SK-N-SH treated with all-trans-retinoic acid at 6 μM for 48 hours (cell line): ENCODE data around the gene ACE.

Experiments
- ARNTL ChIP-seq: fragments of 450-650 bp; formaldehyde crosslinking; IDR thresholded peaks from 2 replicates; pipeline ENCODE4 v1.5.0; 2020; ENCODE audit warnings: low read depth, mild to moderate bottlenecking, moderate library complexity, borderline replicate concordance
- ISL1 ChIP-seq: fragments of 250-450 bp; sonication (Bioruptor Pico); IDR thresholded peaks from 2 replicates; pipeline ENCODE4 v2.1.2; 2022; ENCODE audit warnings: mild to moderate bottlenecking, moderate library complexity
- POU6F1 ChIP-seq: fragments of 250-450 bp; sonication (Bioruptor Pico); IDR thresholded peaks from 2 replicates; pipeline ENCODE4 v1.8.0; 2021; ENCODE audit warnings: low read depth, mild to moderate bottlenecking, moderate library complexity, borderline replicate concordance
- ZFP30 ChIP-seq: fragments of 450-650 bp; formaldehyde crosslinking; IDR thresholded peaks from 2 replicates; pipeline ENCODE4 v1.5.0; 2022; ENCODE audit warnings: mild to moderate bottlenecking, moderate library complexity
- ZNF70 ChIP-seq: fragments of 450-650 bp; formaldehyde crosslinking; IDR thresholded peaks from 2 replicates; pipeline ENCODE4 v1.5.0; 2020; ENCODE audit warnings: mild to moderate bottlenecking, moderate library complexity

GRCh38 chr17:63491413-63491812 lies 14.6 kb downstream of the ACE start:
- TF ChIP-seq ZNF70 (CRISPR knock-in tag) = no peak
- TF ChIP-seq ISL1 (CRISPR knock-in tag) = no peak
- TF ChIP-seq POU6F1 (CRISPR knock-in tag) = no peak
- no peak for TF ChIP-seq ZFP30 (CRISPR knock-in tag)
- no peak for TF ChIP-seq ARNTL
